HG02610 (cell line): ENCODE results near the gene SQOR.
A peak's percentile ranks its signal among the peaks of the same experiment; 100 is the strongest.

ENCODE experiments used
- ATAC-seq: cut with Tn5 transposase; IDR thresholded peaks from one replicate; pipeline ENCODE4 v1.9.1; 2021; ENCODE audit warnings: mild to moderate bottlenecking, moderate library complexity; ENCODE audit not compliant: unreplicated experiment

Gene SQOR

GRCh38 chr15:45634432-45635190, at the start of gene SQOR:
Gene SQOR (plus strand): TSS chr15:45635029. CDS start chr15:45658924, 23,895 bp downstream.
- ATAC-seq = peak; percentile 76

GRCh38 chr15:45585069-45585791, 49.6 kb upstream of the SQOR start:
- ATAC-seq = no peak

GRCh38 chr15:45586125-45586524, 48.7 kb upstream of the SQOR start:
- ATAC-seq = no peak

- ATAC-seq = peak; percentile 4
Measured at GRCh38 chr15:45586601-45587094, 48.2 kb upstream of the SQOR start.

GRCh38 chr15:45587095-45587862, 47.5 kb upstream of the SQOR start, which contains the start of gene BLOC1S6:
Gene BLOC1S6 (plus strand): TSS chr15:45587379. CDS start chr15:45587444, 65 bp downstream.
- peak; percentile 75 for ATAC-seq

- no peak for ATAC-seq
Measured at GRCh38 chr15:45587863-45588170, 47.0 kb upstream of the SQOR start.

- no peak for ATAC-seq
Measured at GRCh38 chr15:45588219-45588875, 46.5 kb upstream of the SQOR start.

GRCh38 chr15:45589256-45589655, 45.6 kb upstream of the SQOR start:
- ATAC-seq = no peak

GRCh38 chr15:45594319-45594718, 40.5 kb upstream of the SQOR start:
- no peak for ATAC-seq

GRCh38 chr15:45594835-45595530, 39.8 kb upstream of the SQOR start:
- no peak for ATAC-seq

GRCh38 chr15:45603881-45604280, 30.9 kb upstream of the SQOR start:
- ATAC-seq = no peak

- ATAC-seq = no peak
Measured at GRCh38 chr15:45604326-45604725, 30.5 kb upstream of the SQOR start.

GRCh38 chr15:45606413-45606812, 28.4 kb upstream of the SQOR start:
- no peak for ATAC-seq

GRCh38 chr15:45606841-45607240, 28.0 kb upstream of the SQOR start:
- no peak for ATAC-seq

GRCh38 chr15:45611305-45611704, 23.5 kb upstream of the SQOR start:
- no peak for ATAC-seq

GRCh38 chr15:45612790-45613415, 21.9 kb upstream of the SQOR start:
- peak; percentile 61 for ATAC-seq

GRCh38 chr15:45616901-45617323, 17.9 kb upstream of the SQOR start:
- ATAC-seq = no peak

GRCh38 chr15:45618813-45619212, 16.0 kb upstream of the SQOR start:
- ATAC-seq = no peak

GRCh38 chr15:45628136-45628535, 6.7 kb upstream of the SQOR start:
- ATAC-seq = no peak
